K562 (cell line): ENCODE measurements around the gene CREB3L4. TPM values are rescaled to one million over a fixed set of nuclear protein-coding genes. Genes with fewer than 3 reads are reported as not detected.
A peak's percentile ranks its signal among the peaks of the same experiment; 100 is the strongest.

ENCODE experiments used
- ATAC-seq: fragments of 200-7000 bp; cut with Tn5 transposase; 3 replicates; pipeline ENCODE4 v1.9.1; 2020; ENCODE audit warnings: moderate library complexity
- BruUV-seq: library from RNA; stranded (reverse); fragments of 400-500 nt; replicated peaks from 2 replicates; lab custom pipeline; 2021; lab: Mats Ljungman, UMichigan
- CTCF ChIA-PET: fragments of 300-600 bp; formaldehyde crosslinking; extraction: SDS; loops from one replicate; lab custom pipeline; 2021; ENCODE audit warnings: low intra/inter-chr PET ratio; lab: Yijun Ruan, JAX
- POLR2A ChIA-PET: fragments of 300-600, 350-650 bp; sonication (Branson Sonifier 250); formaldehyde crosslinking; extraction: SDS; loops from one replicate; lab custom pipeline; 2021; ENCODE audit warnings: antibody characterized with exemption, inconsistent platforms; lab: Yijun Ruan, JAX
- DNase-seq, 4 experiments: peaks; one replicate each; pipeline versions ENCODE4 v3.0.0 to v3.0.0-alpha.2; 2011 to 2018; ENCODE audit warnings: low spot score in 3 of 4, mixed read lengths in 3 of 4; ENCODE audit errors: extremely low read depth in 1 of 4
- FAIRE-seq: peaks from 2 replicates; lab custom pipeline; 2011; peaks lifted over from hg19 to GRCh38; lab: Jason Lieb, UNC
- H2AFZ ChIP-seq: 2 replicates; pipeline ENCODE4 v1.6.0; 2011; ENCODE audit warnings: low read depth, low read length, control low read depth, inconsistent platforms
- H3K27ac ChIP-seq: fragments of 200-600 bp; 3 replicates; pipeline ENCODE4 v1.8.0; 2011; ENCODE audit warnings: low read depth, mild to moderate bottlenecking, control low read depth, inconsistent platforms, low read length, moderate library complexity, mixed read lengths; ENCODE audit errors: extremely low read depth
- H3K27me3 ChIP-seq, 2 experiments: fragments of 300-600 bp in 1 of 2; 2 replicates in 1 of 2; 3 replicates in 1 of 2; pipeline versions ENCODE4 v1.6.0 to v1.8.0; 2011; ENCODE audit warnings: inconsistent platforms in 2 of 2, low read length in 2 of 2, mild to moderate bottlenecking in 1 of 2, mixed read lengths in 1 of 2, moderate library complexity in 1 of 2; ENCODE audit not compliant: control insufficient read depth in 2 of 2, insufficient read depth in 2 of 2
- H3K36me3 ChIP-seq: fragments of 300-600 bp; 3 replicates; pipeline ENCODE4 v1.8.0; 2011; ENCODE audit warnings: mild to moderate bottlenecking, low read length, inconsistent platforms; ENCODE audit not compliant: control insufficient read depth, insufficient read depth
- H3K4me1 ChIP-seq, 2 experiments: fragments of 200-600 bp in 1 of 2; replicated peaks in 1 of 2; 2 replicates in 1 of 2; 3 replicates in 1 of 2; pipeline versions ENCODE4 v1.5.1 to v1.8.0; 2011; ENCODE audit warnings: inconsistent platforms in 2 of 2, low read length in 2 of 2, mild to moderate bottlenecking in 1 of 2, mixed read lengths in 1 of 2, moderate library complexity in 1 of 2; ENCODE audit not compliant: control insufficient read depth in 2 of 2, insufficient read depth in 2 of 2
- H3K4me2 ChIP-seq: 2 replicates; pipeline ENCODE4 v1.6.1; 2011; ENCODE audit warnings: low read length, control low read depth, inconsistent platforms, mixed read lengths; ENCODE audit not compliant: insufficient read depth
- H3K4me3 ChIP-seq: fragments of 200-600 bp; sonication (generic), shearing (Covaris generic); 2 replicates; pipeline ENCODE4 v1.5.1; 2016; ENCODE audit warnings: control low read depth, inconsistent platforms
- H3K79me2 ChIP-seq: fragments of 200-600 bp; 3 replicates; pipeline ENCODE4 v1.8.0; 2011; ENCODE audit warnings: low read length, inconsistent platforms; ENCODE audit not compliant: control insufficient read depth, insufficient read depth
- H3K9ac ChIP-seq, 2 experiments: 2 replicates each; pipeline versions ENCODE4 v1.6.0 to v1.6.1; 2011; ENCODE audit warnings: low read depth in 2 of 2, low read length in 2 of 2, control low read depth in 1 of 2, inconsistent platforms in 1 of 2, mild to moderate bottlenecking in 1 of 2, mixed read lengths in 1 of 2; ENCODE audit not compliant: insufficient read depth in 1 of 2
- H3K9me1 ChIP-seq: one replicate; pipeline ENCODE4 v1.6.0; 2011; ENCODE audit warnings: inconsistent platforms, mild to moderate bottlenecking, low read length, moderate library complexity; ENCODE audit not compliant: control insufficient read depth, insufficient read depth
- H3K9me3 ChIP-seq: replicated peaks from 2 replicates; pipeline ENCODE4 v1.5.1; 2011; ENCODE audit warnings: low read depth, low read length, inconsistent platforms; ENCODE audit not compliant: control insufficient read depth, insufficient read depth
- H4K20me1 ChIP-seq: replicated peaks from 2 replicates; pipeline ENCODE4 v1.6.1; 2011; ENCODE audit warnings: low read length, inconsistent platforms, mixed read lengths; ENCODE audit not compliant: control insufficient read depth, insufficient read depth
- FOXJ3 ChIP-seq: sonication (generic); formaldehyde crosslinking; IDR thresholded peaks from 2 replicates; pipeline ENCODE4 v1.4.0; 2020; ENCODE audit warnings: mild to moderate bottlenecking, missing genetic modification reagents
- GATA2 ChIP-seq: sonication (generic); formaldehyde crosslinking; IDR thresholded peaks from 2 replicates; pipeline ENCODE4 v1.4.0; 2020; ENCODE audit warnings: mild to moderate bottlenecking, missing genetic modification reagents
- NCOA6 ChIP-seq: fragments of 450-650 bp; IDR thresholded peaks from 2 replicates; pipeline ENCODE4 v1.6.1; 2017; ENCODE audit warnings: mild to moderate bottlenecking
- NFRKB ChIP-seq: fragments of 450-650 bp; IDR thresholded peaks from 2 replicates; pipeline ENCODE4 v1.6.1; 2016; ENCODE audit warnings: low read depth
- SOX6 ChIP-seq: fragments of 450-650 bp; IDR thresholded peaks from 2 replicates; pipeline ENCODE4 v1.6.1; 2014; ENCODE audit warnings: mild to moderate bottlenecking
- TOE1 ChIP-seq, 2 experiments: fragments of 450-650 bp in 1 of 2; sonication (generic) in 1 of 2; formaldehyde crosslinking in 1 of 2; IDR thresholded peaks; 2 replicates each; pipeline versions ENCODE4 v1.7.1 to v1.8.0; 2016 to 2022; ENCODE audit warnings: borderline replicate concordance in 2 of 2, mild to moderate bottlenecking in 2 of 2, antibody characterized with exemption in 1 of 2, inconsistent platforms in 1 of 2, low read depth in 1 of 2, missing genetic modification reagents in 1 of 2, moderate library complexity in 1 of 2
- ZBTB7A ChIP-seq: IDR thresholded peaks from 2 replicates; pipeline ENCODE4 v1.6.1; 2011; ENCODE audit warnings: low read depth, mild to moderate bottlenecking, low read length, moderate library complexity, borderline replicate concordance; ENCODE audit not compliant: control insufficient read depth
- ZC3H4 ChIP-seq: sonication (generic); formaldehyde crosslinking; IDR thresholded peaks from 2 replicates; pipeline ENCODE4 v1.9.0; 2021; ENCODE audit warnings: missing genetic modification reagents, borderline replicate concordance
- ZC3H8 ChIP-seq: fragments of 450-650 bp; IDR thresholded peaks from 2 replicates; pipeline ENCODE4 v1.6.1; 2017
- ZNF184 ChIP-seq: sonication (generic); formaldehyde crosslinking; IDR thresholded peaks from 2 replicates; pipeline ENCODE4 v1.5.0; 2020; ENCODE audit warnings: missing genetic modification reagents
- ZNF707 ChIP-seq: fragments of 250-450 bp; sonication (Bioruptor Pico); conservative IDR thresholded peaks from 2 replicates; pipeline ENCODE4 v1.8.0; 2022; ENCODE audit warnings: inconsistent platforms, mild to moderate bottlenecking, moderate library complexity
- ZNF780A ChIP-seq: fragments of 250-450 bp; sonication (Bioruptor Pico); IDR thresholded peaks from 2 replicates; pipeline ENCODE4 v1.5.0; 2021; ENCODE audit warnings: mild to moderate bottlenecking
- WGBS: fragments of 100-300 bp; shearing (Covaris generic); methylation state at CpG from one replicate; pipeline ENCODE4 v1.1.6; 2016; ENCODE audit warnings: low coverage, mixed read lengths; ENCODE audit not compliant: insufficient coverage; ENCODE audit errors: missing lambda C conversion rate; 5-methylcytosine and 5-hydroxymethylcytosine counted together
- in situ Hi-C: fragments of 300-500 bp; cut with MboI; formaldehyde crosslinking; loops from 4 replicates; pipeline ENCODE4 v1.15.0; 2018; ENCODE audit warnings: inconsistent platforms, mixed read lengths
- intact Hi-C: fragments of 100-400 bp; cut with micrococcal nuclease; formaldehyde crosslinking; loops from 2 replicates; pipeline ENCODE4 v1.14.2; 2022
- polyA plus RNA-seq, 8 experiments: library from polyadenylated mRNA; depleted of rRNA in 4 of 8; stranded (reverse) in 5 of 8; unstranded in 3 of 8; fragments of >200 nt; fragmentation: Nextera tagmentation in 2 of 8; fragmentation: Illumina TruSeq in 1 of 8; extraction: Ambion mirVana in 2 of 8; extraction: Trizol in 1 of 8; gene quantifications; 2 replicates each; pipeline versions ENCODE4 v1.2.1 to v1.2.3, GENCODE V29; 2011 to 2014; ENCODE audit warnings: inconsistent platforms in 1 of 8, missing spikeins in 1 of 8
- total RNA-seq, 7 experiments: library from RNA; depleted of rRNA in 6 of 7; stranded (reverse); fragments of >200 nt in 6 of 7; fragmentation: Illumina TruSeq in 2 of 7; extraction: Trizol in 2 of 7; gene quantifications; 2 replicates each; pipeline versions ENCODE4 v1.2.1 to v1.2.3, GENCODE V29; 2011 to 2021; ENCODE audit warnings: low replicate concordance in 1 of 7
- TF ChIP-seq, protein P1 (sequence below), 2 experiments: IDR thresholded peaks; 2 replicates each; pipeline ENCODE4 v1.6.1; 2011; ENCODE audit warnings: borderline replicate concordance in 1 of 2, control low read depth in 1 of 2, low read depth in 1 of 2, low read length in 1 of 2, mild to moderate bottlenecking in 1 of 2, mixed read lengths in 1 of 2, moderate library complexity in 1 of 2; ENCODE audit not compliant: insufficient read depth in 1 of 2, insufficient read length in 1 of 2, poor library complexity in 1 of 2, severe bottlenecking in 1 of 2; ENCODE audit errors: extremely low read depth in 1 of 2
- TF ChIP-seq, protein P2 (sequence below), 2 experiments: fragments of 450-650 bp; conservative IDR thresholded peaks; 2 replicates each; pipeline ENCODE4 v1.6.1; 2017; ENCODE audit warnings: mild to moderate bottlenecking in 2 of 2, moderate library complexity in 2 of 2
- TF ChIP-seq, protein P3 (sequence below): fragments of 450-650 bp; IDR thresholded peaks from 2 replicates; pipeline ENCODE4 v1.6.1; 2016; ENCODE audit warnings: antibody characterized with exemption

Gene CREB3L4
- total and polyA plus RNA-seq, 9 of the 15 experiments (the other 6 are each of a cell fraction or from before 2014, with no cell fraction given), result 9.9 to 18.6 (median 13.9) TPM

DNA sequence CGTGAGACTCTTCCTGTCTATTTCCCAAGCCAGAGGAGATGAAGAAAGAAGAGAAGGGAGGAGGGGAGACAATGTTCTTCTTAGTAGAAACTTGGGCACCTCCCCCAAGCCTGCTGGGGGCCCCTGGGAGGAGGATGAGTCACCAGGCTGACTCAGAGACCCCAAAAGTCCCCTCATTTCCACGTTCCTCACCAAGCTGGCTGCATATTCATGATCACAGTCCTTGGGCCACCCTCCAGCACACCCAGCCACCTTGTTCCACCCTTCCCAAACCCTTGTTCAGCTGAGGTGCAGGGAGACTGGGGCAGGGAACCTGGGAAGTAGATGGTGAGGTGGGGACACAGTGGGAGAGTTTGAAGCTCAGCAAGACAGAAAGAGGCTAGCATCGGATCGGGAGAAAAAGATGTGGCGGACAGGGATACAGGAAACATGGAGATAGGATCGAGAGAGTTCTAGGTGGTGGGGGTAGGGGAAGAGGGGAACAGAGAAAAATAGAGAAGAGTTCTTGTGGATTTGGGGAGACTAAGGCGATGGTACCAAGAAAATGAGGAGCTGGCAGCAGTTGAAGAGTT is 17.7 kb downstream of the CREB3L4 start:
- H3K9ac ChIP-seq, result peak overlapping the region; percentile 89 to 93
- H3K27ac ChIP-seq, result peak overlapping the region; percentile 75
- peak overlapping the region; percentile 55 for H3K4me3 ChIP-seq
- ATAC-seq, result peak; percentile 26
- no TSS peak for BruUV-seq
- H3K4me1 ChIP-seq, result peaks cover 5 to 14% of the 10 kb centered on the region in 2 experiments; a peak in 4 of 5 replicates
- H3K9me3 ChIP-seq, result no peaks in the 10 kb centered on the region
- no peaks in the 10 kb centered on the region for H4K20me1 ChIP-seq
- peaks cover 15% of the 10 kb centered on the region for H3K79me2 ChIP-seq
- CTCF ChIA-PET, result interaction anchor here (1.4 kb wide), 1 partner anchor 189 kb away, joined by 8 read pairs; no protein-coding TSS in a partner anchor
- H3K9me1 ChIP-seq, result no peaks in the 10 kb centered on the region
- DNase-seq, result peak; percentile 60 to 80 (median 67)
- peak overlapping the region; percentile 65 for H2AFZ ChIP-seq
- WGBS, result 5% methylated on average over 7 of the region's 7 CpGs
- POLR2A ChIA-PET, result interaction anchor here (0.8 to 2.8 kb wide), 9 partner anchors 8 to 327 kb away, joined by 3 to 16 read pairs (median 6); partner anchors contain the start of genes CREB3L4, DENND4B, JTB and SNAPIN
- H3K27me3 ChIP-seq, result no peaks in the 10 kb centered on the region
- peak overlapping the region; percentile 94 for H3K4me2 ChIP-seq
- FAIRE-seq, result peak; percentile 64
- in situ Hi-C loops (loop anchor here (5.0 to 10.0 kb wide), 3 partner anchors 188 to 481 kb away; partner anchors contain the start of gene NPR1), intact Hi-C loops (loop anchor here (5.0 to 10.0 kb wide), 5 partner anchors 38 to 631 kb away; partner anchors contain the start of genes DENND4B, ILF2 and S100A9)
- peaks cover 21% of the 10 kb centered on the region; the same call in 2 of the 3 replicates for H3K36me3 ChIP-seq
- TF ChIP-seq ZC3H8, result 0 out of 2 replicates have a peak, but pooled peaks have one; percentile 61
- no peak for TF ChIP-seq NCOA6
- TF ChIP-seq, protein P1, sequence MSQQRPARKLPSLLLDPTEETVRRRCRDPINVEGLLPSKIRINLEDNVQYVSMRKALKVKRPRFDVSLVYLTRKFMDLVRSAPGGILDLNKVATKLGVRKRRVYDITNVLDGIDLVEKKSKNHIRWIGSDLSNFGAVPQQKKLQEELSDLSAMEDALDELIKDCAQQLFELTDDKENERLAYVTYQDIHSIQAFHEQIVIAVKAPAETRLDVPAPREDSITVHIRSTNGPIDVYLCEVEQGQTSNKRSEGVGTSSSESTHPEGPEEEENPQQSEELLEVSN (IDR thresholded peaks at IDR 0.05; ENCODE audit: borderline replicate concordance in 1 of 2, extremely low read depth in 1 of 2, insufficient read depth in 1 of 2, insufficient read length in 1 of 2, low read depth in 1 of 2, low read length in 1 of 2, poor library complexity in 1 of 2, severe bottlenecking in 1 of 2), result no peak
- no peak for TF ChIP-seq FOXJ3 (CRISPR knock-in tag)
- TF ChIP-seq ZNF780A (CRISPR knock-in tag), result no peak
- TF ChIP-seq, protein P2, sequence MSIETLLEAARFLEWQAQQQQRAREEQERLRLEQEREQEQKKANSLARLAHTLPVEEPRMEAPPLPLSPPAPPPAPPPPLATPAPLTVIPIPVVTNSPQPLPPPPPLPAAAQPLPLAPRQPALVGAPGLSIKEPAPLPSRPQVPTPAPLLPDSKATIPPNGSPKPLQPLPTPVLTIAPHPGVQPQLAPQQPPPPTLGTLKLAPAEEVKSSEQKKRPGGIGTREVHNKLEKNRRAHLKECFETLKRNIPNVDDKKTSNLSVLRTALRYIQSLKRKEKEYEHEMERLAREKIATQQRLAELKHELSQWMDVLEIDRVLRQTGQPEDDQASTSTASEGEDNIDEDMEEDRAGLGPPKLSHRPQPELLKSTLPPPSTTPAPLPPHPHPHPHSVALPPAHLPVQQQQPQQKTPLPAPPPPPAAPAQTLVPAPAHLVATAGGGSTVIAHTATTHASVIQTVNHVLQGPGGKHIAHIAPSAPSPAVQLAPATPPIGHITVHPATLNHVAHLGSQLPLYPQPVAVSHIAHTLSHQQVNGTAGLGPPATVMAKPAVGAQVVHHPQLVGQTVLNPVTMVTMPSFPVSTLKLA (conservative IDR thresholded peaks at IDR 0.05), result peak in 1 of 2 experiments; percentile 46; a peak in 1 of 4 replicates
- TF ChIP-seq SOX6, result 0 out of 2 replicates have a peak, but pooled peaks have one; percentile 16
- TF ChIP-seq ZNF184 (CRISPR knock-in tag), result no peak
- TF ChIP-seq TOE1 (IDR thresholded peaks at IDR 0.05; ENCODE audit: borderline replicate concordance), result 0 out of 2 replicates have a peak, but pooled peaks have one; percentile 31
- no peak for TF ChIP-seq TOE1 (CRISPR knock-in tag; IDR thresholded peaks at IDR 0.05; ENCODE audit: borderline replicate concordance, low read depth)
- TF ChIP-seq ZC3H4 (CRISPR knock-in tag), result no peak
- TF ChIP-seq, protein P3, sequence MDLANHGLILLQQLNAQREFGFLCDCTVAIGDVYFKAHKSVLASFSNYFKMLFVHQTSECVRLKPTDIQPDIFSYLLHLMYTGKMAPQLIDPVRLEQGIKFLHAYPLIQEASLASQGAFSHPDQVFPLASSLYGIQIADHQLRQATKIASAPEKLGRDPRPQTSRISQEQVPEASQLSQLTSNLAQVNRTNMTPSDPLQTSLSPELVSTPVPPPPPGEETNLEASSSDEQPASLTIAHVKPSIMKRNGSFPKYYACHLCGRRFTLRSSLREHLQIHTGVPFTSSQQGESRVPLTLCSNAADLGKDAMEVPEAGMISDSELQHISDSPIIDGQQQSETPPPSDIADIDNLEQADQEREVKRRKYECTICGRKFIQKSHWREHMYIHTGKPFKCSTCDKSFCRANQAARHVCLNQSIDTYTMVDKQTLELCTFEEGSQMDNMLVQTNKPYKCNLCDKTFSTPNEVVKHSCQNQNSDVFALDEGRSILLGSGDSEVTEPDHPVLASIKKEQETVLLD, result peak; percentile 40
- TF ChIP-seq GATA2 (CRISPR knock-in tag), result no peak
- TF ChIP-seq ZBTB7A, result peak; percentile 98
- peak; percentile 64; the same call in 1 of the 2 replicates for TF ChIP-seq NFRKB
- TF ChIP-seq ZNF707 (CRISPR knock-in tag), result no peak
